Epidermal melanocyte (primary cell): ENCODE results near the gene SPATS2.
A peak's percentile ranks its signal among the peaks of the same experiment; 100 is the strongest.
"Not testable (repeated sequence)": the region's sequence is repeated elsewhere in the genome, so short reads cannot be mapped to it uniquely, and the experiment has no call there.

ENCODE experiments used
- DNase-seq: peaks from one replicate; pipeline ENCODE4 v3.0.0; 2011; ENCODE audit warnings: low spot score; ENCODE audit not compliant: insufficient read length

The SPATS2 gene

DNA sequence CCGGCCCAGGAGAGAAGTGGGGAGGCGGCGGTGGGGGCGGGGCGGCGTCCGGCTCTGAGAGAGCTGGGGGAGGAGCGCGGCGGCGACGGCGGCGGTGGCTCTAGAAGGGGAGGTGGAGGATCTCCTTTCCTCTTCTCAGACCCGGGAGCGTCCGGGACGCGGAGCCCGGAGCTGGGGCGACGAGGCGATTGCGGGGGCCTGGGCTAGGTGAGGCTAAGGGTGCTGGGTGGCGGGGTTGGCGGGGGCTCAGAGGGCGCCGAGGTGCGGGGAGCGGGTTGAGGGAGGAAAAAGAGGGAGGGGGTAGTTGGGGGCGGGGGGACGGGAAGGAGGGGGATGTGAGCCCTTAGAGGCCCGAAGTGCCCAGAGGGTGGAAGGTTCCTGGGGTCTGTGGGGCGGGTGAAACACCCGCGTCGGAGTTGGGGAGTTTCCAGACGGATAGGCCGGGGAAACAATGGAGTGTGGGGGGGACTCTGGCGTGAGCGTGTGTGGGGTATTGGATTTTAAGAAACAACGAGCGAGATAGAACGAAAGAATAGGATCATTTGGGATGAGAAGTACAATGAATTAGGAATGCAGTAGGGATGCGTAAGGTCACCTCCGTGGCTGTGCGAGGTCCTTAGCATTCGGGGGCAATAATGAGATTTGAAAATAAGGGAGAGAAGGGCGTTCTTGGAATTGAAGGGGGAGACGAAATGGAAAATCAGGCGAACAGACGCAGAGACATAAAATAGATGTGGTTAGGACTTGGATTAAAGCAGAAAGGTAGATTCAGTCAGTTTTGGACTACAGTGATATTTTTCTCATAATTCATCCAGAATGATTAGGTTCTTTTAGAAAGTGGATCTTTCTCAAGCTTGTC, at the start of gene SPATS2:
SPATS2 (plus strand) TSS at position 82 of the 859 bp plus-strand sequence. CDS start 93,551 bp downstream, outside the sequence.
- no peak for DNase-seq

DNA sequence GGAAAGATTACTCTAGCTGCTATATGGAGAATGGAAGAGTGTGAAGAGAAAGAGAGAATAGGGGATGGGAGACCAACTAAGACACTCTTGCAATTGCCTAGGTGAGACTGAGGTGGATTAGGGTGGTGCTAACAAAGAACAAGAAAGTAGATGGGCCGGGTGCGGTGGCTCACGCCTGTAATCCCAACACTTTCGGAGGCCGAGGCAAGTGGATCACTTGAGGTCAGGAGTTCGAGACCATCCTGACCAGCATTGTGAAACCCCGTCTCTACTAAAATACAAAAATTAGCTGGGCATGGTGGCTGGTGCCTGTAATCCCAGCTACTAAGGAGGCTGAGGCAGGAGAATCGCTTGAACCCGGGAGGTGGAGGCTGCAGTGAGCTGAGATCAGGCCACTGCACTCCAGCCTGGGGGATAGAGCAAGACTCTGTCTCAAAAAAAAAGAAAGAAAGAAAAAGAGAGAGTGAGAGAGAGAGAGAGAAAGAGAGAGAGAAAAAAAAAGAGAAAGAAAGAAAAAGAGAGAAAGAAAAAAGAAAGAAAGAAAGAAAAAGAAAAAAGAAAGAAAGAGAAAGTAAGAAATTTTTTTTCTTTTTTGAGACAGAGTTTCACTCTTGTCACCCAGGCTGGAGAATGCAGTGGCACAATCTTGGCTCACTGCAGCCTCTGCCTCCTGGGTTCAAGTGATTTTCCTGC, 46.7 kb upstream of the SPATS2 start:
- DNase-seq: not testable (repeated sequence)

DNA sequence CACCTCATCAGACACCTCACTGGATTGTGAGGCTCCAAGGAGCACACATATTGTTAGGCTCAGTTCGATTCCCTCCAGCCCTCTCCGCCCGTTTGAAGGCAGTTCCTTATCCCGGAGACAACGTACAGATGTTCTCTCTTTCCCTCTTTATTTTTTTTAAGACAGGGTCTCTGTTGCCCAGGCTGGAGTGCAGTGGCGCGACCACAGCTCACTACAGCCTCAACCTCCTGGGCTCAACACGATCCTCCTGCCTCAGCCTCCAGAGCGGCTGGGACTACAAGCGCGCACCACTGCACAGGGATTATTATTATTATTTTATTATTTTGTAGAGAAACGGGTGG, 44.9 kb upstream of the SPATS2 start:
- no peak for DNase-seq

DNA sequence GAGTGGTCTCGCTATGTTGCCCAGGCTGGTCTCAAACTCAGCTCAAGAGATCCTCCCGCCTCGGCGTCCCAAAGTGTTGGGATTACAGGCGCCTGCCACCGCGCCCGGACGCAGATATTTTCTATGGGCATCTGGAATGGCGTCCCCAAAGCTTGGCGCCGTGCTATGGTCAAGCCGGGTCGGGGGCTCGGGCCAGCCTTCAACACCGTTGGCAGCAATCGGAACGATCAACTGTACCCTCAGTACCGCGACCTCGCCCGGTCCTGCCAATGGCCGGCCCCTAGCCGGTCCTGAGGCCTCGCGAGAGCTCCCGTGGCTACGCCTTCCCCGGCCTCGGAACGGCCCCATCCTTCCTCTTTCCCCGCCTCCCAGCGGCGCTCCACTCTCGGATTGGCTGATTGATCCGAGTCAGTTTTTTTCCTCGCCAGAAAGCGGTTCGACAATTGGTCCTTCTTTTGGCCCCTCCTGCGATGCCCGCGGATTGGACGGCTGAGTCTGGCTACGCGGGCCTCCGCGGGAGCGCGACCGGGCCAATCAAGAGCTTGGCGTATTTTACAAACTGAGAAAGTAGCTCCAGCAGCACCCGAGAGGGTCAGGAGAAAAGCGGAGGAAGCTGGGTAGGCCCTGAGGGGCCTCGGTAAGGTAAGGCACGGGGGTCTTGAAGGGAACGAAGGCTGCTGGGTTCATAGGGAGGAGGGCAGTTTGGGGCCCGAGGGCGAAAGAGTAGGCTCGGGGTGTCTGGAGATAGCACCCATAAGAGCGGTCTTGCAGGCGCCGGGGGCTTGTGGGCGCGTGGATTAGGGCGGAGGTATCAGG, 44.3 kb upstream of the SPATS2 start, which contains the start of gene TROAP:
TROAP (plus strand) TSS at position 548 of the 816 bp plus-strand sequence. CDS start 354 bp downstream, outside the sequence.
- DNase-seq: peak; percentile 99

DNA sequence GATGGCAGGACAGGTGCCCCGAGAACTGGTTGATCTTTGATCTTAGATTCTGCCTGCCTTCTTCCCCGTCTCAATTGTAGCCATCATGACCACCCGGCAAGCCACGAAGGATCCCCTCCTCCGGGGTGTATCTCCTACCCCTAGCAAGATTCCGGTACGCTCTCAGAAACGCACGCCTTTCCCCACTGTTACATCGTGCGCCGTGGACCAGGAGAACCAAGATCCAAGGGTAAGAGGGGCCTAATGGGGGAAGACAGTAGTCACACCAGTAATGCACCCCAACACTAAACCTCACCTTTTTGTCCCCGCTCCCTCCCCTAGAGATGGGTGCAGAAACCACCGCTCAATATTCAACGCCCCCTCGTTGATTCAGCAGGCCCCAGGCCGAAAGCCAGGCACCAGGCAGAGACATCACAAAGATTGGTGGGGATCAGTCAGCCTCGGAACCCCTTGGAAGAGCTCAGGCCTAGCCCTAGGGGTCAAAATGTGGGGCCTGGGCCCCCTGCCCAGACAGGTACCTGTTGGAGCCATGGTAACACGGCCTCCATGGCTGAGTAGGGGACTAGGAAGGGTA, 43.7 kb upstream of the SPATS2 start:
- DNase-seq: no peak

DNA sequence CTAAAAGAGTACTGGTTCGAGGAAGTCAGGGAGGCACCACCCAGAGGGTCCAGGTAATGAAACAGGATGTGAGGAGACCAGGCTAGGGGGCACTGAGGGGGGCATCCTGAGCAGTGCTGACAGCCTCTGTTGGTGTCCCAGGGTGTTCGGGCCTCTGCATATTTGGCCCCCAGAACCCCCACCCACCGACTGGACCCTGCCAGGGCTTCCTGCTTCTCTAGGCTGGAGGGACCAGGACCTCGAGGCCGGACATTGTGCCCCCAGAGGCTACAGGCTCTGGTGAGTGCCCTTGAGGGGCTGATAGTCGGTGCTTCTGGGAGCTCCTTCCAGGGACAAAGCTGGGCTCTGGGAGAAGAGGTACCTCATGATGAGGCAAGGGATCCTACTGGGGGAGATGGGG, 41.7 kb upstream of the SPATS2 start:
- DNase-seq: no peak

DNA sequence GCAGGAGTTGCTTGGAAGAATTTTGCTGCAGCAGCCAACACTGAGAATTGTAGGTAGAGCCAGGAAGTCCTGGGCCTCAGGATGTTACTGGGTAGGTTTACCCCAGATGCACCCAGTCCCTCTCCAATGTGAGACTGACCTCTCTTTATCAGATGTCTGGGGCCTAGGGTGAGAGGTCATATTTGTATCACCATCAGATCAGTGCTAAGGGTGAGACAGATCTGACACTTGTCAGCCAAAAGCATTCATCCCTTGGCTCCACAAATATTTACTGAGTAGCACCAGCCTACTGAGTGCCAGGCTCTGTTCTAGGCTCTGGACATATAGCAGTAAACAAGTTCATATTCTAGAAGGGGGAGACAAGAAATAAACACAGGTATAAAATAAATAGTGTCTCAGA, 39.9 kb upstream of the SPATS2 start:
- DNase-seq: no peak

DNA sequence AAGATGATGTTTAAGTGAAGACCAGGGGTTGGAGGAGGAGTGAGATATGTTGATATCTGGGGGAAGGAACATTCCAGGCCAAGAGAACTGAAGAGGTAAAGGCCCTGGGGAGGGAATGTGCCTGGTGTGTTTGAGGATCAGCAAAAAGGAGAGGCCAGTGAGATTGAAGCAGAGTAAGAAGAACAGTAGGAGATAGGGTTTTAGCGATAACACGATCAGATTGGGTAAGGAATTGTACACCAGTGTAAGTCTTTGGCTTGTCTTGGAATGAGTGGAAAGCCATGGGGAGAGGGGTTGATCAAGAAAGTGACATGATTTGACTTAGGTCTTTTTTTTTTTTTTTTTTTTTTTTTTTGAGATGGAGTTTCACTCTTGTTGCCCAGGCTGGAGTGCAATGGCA, 39.4 kb upstream of the SPATS2 start:
- DNase-seq: no peak

DNA sequence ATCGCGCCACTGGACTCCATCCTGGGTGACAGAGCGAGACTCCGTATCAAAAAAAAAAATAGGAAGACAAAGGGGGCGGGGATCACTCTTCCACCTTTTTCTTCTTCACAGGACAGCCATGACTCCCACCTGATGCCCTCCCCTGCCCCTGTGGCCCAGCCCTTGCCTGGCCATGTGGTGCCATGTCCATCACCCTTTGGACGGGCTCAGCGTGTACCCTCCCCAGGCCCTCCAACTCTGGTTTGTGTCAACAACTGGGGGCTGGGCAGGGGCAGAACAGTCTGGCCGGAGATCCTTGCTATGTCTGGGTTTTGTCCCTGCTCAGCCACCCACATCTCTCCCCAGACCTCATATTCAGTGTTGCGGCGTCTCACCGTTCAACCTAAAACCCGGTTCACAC, 38.4 kb upstream of the SPATS2 start:
- no peak for DNase-seq

DNA sequence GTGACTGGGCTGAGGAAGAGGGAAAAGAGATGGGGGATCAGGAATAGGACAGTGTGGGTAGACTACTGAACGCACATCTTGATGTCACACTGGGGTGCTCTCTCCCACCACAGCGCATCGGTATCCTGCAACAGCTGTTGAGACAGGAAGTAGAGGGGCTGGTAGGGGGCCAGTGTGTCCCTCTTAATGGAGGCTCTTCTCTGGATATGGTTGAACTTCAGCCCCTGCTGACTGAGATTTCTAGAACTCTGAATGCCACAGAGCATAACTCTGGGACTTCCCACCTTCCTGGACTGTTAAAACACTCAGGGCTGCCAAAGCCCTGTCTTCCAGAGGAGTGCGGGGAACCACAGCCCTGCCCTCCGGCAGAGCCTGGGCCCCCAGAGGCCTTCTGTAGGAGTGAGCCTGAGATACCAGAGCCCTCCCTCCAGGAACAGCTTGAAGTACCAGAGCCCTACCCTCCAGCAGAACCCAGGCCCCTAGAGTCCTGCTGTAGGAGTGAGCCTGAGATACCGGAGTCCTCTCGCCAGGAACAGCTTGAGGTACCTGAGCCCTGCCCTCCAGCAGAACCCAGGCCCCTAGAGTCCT, 37.1 kb upstream of the SPATS2 start:
- DNase-seq: no peak

DNA sequence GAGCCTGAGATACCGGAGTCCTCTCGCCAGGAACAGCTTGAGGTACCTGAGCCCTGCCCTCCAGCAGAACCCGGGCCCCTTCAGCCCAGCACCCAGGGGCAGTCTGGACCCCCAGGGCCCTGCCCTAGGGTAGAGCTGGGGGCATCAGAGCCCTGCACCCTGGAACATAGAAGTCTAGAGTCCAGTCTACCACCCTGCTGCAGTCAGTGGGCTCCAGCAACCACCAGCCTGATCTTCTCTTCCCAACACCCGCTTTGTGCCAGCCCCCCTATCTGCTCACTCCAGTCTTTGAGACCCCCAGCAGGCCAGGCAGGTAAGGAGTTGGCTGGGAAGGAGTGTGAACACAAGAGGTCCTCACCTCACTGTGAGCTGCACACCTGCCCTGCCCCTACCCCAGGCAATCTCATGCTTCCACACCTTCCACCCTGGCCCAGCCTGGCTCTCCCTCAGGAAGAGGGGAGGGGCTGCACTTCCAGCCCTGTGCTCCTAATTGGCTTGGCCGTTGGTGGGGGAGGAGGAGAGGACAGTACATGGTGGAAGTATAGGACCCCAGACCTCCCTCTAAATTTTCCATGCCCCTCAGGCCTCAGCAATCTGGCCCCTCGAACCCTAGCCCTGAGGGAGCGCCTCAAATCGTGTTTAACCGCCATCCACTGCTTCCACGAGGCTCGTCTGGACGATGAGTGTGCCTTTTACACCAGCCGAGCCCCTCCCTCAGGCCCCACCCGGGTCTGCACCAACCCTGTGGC, 36.5 kb upstream of the SPATS2 start:
- DNase-seq: no peak

DNA sequence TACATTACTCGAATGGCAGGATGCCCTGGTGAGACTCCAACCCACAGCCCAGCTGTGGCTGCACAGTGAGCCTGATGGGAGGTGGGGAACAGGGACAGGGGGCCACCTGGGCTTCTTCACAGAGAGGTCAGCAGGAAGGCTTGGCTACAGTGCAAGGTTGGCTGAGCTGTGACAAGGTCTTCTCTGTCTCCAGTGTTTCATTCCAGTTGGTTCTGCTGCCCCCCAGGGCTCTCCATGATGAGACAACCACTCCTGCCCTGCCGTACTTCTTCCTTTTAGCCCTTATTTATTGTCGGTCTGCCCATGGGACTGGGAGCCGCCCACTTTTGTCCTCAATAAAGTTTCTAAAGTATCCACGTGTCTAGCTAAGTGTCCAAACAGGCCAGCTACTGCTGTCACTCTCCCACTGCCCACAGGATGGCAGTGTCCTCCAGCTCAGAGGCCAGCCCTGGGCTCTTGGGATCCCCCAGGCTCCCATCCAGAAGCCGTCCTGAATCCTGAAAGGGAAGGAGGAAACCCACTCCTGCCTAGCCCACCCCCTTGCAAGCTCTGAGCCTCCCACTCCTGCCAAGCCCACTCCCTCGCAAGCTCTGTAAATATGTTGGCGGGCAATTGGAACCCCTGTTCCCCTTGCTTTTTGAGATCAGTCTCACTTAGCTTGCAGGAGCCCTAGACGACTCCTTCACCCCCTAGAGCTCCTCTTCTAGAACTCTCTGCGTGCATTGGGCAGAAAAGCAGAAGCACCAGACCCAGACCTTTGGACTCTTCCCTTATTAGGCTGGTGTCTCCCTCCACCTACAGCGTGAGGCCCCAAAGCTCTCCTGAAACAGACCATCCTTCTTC, 35.7 kb upstream of the SPATS2 start:
- DNase-seq: peak; percentile 97

DNA sequence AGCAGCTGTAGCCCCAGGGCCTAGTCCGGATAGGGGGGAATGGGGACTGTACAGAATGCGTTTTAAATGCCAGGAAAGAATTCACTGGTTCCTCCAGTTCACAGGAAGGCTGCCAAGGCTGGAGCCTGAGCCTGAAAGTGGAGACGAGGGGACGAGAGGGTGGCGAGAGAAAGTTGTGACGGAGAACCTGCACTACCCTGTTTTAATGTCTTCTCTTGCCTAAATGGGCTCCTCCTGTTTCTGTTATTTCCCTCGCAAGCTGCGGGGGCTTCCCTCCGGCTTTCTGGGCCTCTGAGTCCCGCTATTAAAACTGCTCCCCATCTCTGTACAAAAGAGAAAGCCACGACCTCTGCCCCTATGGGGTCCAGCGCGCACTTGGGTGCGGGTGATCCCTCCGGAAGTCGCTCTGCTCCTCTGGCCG, 34.8 kb upstream of the SPATS2 start:
- DNase-seq: no peak

DNA sequence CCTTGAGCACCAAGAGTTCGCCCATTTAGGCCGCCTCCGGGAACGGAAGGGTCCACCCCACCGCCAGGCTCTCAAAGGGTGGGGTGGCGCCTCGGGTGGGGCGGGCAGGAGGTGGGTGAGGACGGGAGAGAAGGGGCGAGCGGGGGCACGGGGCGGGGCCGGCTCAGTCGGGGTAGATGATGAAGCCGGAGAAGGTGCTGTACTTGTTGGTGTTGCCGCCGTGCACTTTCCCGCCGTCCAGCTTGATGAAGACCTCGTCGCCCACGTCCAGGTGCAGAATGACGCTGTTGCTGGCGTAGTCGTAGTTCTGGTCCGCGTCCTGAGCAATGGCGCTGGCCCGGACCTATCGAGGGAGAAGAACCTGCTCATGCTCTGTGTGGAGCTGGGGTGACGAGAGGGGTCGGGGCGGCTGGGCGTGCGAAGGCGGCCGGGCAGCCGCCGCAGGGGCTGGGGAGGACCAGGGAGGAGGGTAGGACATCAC, 34.3 kb upstream of the SPATS2 start:
- no peak for DNase-seq

DNA sequence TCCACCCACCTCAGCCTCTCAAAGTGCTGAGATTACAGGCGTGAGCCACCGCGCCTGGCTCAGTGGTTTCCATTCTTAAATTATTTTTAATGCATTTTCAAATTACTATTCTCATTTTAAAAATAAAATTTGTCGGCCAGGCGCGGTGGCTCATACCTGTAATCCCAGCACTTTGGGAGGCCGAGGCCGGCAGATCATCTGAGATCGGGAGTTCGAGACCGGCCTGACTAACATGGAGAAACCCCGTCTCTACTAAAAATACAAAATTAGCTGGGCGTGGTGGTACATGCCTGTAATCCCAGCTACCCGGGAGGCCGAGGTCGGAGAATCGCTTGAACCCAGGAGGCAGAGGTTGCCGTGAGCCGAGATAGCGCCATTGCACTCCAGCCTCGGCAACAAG, 33.5 kb upstream of the SPATS2 start:
- DNase-seq: not testable (repeated sequence)

DNA sequence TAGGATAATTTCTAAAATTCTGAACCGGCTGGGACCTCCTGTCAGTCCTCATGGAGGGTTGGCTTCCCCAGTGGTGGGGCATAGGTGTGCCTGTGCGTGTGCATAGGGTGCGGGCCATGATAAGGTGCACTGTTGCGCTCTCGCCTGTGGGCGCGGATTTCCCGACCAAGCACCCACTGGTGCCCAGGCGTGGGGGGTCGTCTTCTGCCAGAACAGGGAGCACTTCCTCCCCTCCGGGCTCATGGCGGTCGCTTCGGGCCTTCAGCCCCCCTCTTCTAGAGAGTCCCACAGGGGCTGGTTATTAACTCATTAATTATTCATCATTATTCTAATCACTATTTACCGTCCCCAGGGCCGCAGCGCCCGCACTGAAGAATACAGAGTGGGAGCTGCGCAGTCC, 33.0 kb upstream of the SPATS2 start:
- DNase-seq: no peak

DNA sequence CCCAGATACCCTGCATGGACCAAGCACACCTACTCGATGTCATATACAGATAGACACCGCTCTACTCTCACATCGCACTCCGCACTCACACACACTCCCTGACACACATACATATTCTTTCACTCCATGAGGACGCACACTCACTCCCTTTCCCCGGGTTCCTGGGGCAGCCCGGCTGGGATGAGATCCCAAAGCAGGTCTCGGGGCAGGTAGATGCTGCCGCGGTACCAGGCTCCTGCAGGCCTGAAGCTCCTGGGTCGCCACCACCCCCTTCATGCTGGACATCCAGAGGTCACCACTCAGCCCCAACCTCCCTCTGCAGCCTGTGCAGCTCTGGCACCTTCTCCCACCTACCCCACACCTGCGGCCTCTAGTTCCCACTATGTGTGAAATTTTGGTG, 32.6 kb upstream of the SPATS2 start:
- no peak for DNase-seq

DNA sequence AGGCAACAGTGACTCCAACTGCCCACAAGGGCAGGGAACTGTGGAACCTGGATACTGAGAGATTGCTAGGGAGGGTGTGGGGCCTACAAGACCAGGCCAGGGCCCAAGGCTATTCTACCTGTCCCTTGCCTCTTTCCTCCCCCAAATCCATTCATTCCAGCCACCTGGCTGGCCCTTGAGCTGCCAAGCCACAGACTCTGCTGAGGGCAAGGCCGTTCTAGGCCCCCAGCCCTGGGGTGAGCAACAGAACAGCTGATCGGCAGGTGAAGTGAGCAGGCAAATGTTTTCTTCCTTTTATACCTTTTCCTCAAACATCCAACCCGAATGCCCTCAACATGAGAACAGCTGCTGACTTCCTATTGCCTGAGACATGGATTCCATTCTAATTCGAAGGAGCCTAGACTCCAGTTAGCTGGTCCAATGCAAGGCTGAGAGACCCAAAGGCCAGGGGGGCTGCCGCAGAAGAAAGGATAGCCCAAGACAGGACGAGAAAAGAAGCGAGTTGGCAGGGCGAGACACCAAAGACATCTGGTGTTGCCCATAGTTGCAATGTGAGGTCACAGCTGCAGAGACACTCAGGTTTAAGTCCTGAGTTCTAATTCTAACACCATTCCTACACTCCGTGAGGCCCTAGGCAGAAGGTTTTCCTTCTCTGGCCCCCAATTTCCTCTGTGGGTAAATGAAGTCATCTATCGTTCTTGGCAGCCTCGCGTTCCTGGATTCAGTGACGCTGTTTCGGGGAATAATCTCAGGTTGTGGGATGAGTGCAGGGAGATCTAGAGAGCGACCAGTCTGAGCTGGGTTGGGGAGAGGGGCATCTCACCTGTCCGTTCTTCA, 31.9 kb upstream of the SPATS2 start:
- DNase-seq: no peak
